ENCODE data around the gene MYH9.

Gene MYH9

DNA sequence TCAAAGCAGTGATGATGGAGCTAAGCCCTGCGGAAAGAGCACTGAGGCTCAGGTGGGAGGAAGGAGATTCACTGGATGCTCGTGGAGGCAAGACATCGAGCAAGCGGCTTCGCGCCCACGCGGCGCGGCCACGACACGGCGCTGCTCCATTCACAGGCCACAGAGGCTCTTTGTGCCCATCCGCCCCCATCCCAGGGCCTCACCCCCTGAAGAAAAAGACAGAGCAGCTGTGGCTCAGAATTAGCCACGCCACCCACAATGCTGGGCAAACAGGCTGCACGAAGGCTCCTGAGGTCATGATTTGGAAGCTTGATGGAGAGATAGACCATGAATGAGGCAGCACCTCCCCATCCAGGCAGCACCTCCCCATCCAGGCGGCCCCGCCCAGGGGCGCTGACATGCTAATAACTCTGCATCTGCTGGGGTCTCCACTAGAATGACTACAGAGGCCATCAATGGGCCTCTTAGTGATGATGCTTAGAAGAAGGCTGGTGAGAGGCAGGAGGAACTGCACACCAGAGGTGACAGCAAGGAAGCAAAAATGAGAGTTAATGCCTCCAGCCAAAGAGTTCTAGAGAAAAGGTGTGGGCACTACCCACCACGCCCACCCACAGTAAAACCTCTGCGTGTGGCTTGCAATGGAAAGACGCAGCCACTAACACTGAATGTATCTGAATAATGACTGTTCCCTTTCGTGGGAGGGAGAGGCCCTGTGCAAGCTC, 43.5 kb downstream of the MYH9 start:
- no peak for DNase-seq

GRCh38 chr22:36343720-36344105, 44.1 kb downstream of the MYH9 start:
- no peak for DNase-seq

GRCh38 chr22:36343070-36343719, 44.6 kb downstream of the MYH9 start:
- no peak for DNase-seq

DNA sequence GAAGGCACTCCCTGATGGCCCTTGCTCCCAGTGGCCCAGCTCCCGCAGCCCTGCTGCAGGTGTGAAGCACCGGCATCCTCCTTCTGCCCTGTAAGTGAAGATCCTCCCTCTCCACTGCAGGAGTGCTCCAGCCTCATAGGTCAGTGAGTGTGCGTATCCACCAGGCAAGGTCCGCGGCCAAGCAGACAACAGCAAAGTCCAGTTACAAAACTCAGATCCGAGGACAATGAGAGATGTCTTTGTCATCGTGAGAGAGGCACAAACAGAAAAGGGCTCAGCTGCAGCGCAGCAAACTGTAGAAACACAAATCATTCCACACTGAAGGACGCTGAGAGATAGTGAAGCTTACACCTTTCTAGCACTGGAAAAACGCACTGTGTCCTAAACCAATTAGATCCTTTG, 46.1 kb downstream of the MYH9 start:
- no peak for DNase-seq

DNA sequence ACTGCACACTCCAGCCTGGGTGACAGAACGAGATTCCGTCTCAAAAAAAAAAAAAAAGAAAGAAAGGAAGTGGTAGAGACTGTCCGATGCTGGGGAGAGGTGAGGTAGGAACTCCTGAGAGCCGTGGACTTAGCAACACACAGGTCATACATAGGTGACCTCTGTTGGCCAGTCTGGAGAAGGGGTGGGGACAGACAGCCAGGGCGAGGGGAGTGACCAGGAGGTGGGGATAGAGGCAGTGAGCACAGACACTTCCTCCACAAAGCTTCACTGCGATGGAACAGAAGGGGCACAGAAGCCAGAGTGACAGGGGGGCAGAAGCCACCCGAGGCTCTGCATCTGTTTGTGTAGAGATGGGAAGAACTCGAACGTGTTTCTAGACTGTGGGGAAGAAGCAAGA, 47.1 kb downstream of the MYH9 start:
- no peak for DNase-seq

DNA sequence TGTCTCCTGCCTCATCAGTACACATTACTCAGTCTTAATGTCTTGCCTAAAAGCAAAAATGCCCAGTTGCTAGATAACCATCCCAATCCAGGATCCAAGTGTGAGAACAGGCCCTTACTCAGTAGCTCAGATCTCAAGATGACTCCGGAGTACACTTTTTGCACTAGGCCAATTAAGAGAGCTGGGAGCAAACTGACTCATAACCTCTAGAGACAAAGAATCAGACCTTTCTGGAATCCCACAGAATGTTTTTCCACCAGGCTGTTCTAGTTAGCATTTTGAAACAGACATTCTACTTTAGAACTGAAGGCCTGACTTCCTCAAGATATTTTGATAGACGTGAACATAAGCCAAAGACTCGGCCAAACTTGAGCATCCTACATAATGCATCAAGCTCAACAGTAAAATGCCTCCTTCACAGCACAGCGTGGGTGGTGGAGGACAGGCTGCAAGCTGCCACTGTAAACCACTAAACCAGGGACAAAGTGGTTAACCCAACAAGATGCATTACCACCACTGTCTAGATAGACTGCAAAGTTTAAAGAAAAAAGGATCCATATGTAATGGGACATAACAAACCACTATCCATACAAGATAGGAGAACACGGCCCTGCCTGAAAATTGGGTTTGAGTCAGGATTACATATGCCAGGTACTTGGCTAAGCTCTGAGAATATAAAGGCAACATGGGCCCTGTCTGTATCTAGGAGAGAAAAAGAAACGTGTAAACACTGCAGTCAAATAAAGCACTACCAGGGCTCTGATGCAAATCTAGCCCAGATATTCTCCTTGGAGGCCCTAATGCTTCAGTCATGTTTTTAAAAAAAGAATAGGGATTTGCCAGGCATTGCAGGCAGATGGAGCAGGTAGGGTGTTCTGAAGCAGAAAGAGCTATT, 48.3 kb downstream of the MYH9 start:
- peak; percentile 52 for DNase-seq

DNA sequence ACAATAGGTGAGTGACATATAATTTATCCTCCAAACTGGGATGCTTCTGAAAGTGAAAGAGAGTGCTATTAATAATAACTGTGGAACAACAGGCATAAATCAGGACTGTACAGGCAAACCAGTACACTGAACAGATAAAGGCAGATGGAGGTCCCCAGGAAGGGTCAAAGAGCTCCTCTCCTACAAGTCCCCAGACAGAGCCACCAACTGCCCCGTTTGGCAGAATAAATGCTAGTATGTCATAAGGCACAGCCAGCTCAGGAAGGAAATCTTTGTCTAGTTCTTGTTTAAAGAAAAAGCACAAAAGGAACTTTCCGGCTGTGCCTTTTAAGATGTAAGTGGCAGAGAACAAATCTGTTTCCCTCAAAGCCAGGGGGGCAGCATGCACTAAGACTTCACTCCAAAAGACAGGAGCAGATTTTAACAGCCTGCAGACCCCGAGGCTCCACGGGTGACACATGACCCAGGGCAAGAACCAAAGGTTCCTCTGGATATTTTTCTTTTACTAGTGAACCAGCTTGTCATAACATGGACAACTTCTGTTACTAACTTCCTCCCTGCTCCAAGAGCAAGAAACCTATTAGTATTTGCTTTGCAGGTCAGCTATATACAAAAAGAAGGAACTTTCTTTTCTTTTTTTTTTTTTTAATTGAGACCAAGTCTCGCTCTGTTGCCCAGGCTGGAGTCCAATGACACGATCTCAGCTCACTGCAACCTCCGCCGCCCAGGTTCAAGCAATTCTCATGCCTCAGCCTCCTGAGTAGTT, 50.2 kb downstream of the MYH9 start:
- DNase-seq: no peak

DNA sequence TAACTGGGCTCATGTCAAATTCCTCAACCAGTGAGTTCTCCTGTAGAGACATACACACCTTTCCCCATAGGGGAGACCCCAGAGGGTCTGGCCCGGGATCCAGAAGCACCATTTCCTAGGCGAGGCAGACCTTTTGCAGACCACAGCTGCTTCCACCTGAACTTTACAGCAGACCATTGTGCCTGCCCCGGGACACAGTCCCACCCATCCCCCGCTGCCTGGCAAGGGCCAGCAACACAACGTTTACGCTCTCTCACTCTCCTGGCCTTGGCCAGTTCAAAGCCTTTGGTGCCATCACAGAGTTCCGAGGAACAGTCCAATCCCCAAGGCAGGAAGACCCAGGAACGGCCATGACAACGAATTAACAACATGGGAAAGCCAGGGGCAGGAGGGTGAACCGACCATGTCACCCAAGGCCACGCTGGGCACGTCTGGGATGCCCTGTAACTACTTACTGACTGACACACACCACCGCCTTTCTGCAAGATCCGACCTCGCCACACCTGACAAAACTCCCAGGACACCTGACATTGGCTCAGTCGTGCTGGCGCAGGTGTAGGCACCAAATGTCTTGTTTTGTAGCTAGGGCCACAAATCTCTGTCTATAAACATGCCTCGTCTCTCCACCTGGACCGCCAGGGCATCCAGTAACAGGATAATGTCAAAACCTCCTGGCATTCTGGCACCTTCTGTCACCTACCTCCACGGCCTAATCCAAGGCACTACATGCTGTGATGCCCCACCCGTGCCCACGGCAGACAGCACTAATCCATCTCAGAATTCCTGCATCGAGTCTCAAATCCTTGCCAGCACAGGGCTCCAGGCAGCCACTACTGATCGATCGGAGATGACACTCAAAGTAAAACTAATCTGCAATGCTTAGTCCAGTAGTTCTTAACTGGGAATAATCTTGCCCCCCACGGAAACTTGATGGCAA, 51.3 kb downstream of the MYH9 start:
- no peak for DNase-seq

- DNase-seq: no peak
These were observed 52.1 kb downstream of the MYH9 start for GRCh38 chr22:36335621-36336020.

GRCh38 chr22:36334821-36335603, 52.8 kb downstream of the MYH9 start:
- DNase-seq: peak; percentile 50

DNA sequence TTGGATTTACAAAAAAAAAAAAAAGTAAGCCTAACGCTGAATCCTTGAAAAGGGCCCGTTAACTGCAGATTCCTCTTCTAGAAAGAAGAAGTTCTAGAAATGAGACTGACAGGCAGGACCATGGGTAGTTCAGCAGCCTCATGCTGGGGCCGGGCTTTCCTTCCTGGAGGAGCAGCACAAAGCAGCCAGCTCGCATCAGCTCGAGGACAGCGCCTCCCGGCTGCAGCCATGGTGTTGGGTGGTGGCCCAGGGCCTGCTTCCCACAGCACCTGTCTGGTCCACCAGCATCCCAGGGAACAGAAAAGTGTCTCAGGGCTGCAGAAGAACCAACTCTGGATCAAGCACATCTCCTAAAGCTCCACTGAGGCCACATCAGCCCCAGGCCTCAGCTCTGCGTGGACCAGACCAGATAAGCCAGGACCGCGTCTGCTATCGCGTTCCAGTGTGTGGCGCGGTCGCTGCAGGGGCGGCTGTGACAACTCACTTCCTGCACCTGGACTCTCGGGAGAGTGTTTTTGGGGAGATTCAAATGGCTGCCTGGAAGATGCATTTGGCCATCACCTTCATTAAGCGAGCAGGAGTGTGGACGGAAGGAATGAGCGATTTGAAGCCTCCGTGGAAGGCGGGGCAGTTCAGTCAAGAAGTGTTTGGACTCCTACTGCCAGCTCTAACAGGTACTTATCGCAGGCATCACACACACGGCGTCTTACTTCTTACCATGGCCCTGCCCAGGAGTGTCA, 53.5 kb downstream of the MYH9 start:
- DNase-seq: peak; percentile 54

DNA sequence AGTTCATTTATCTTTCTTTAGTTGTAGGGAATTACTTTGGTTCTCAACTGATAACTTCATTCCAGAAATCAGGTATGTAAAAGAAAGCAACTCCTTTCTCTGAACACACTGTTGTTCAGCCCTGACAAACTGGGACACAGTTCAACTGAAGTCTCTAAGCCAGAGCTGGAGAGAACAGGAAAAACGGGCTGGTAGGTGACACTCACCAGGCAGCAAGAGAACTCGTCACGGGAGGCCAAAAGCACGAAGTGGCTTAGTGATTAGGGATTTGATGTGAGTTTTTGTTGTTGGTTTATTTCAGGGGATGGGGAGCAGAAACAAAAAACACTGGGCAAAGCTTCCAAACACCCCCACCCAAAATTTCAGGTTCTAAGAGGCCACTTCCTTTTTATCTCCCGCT, 54.1 kb downstream of the MYH9 start:
- DNase-seq: no peak

- peak; percentile 86 for DNase-seq
These were observed 55.0 kb downstream of the MYH9 start for GRCh38 chr22:36332623-36333332.

DNA sequence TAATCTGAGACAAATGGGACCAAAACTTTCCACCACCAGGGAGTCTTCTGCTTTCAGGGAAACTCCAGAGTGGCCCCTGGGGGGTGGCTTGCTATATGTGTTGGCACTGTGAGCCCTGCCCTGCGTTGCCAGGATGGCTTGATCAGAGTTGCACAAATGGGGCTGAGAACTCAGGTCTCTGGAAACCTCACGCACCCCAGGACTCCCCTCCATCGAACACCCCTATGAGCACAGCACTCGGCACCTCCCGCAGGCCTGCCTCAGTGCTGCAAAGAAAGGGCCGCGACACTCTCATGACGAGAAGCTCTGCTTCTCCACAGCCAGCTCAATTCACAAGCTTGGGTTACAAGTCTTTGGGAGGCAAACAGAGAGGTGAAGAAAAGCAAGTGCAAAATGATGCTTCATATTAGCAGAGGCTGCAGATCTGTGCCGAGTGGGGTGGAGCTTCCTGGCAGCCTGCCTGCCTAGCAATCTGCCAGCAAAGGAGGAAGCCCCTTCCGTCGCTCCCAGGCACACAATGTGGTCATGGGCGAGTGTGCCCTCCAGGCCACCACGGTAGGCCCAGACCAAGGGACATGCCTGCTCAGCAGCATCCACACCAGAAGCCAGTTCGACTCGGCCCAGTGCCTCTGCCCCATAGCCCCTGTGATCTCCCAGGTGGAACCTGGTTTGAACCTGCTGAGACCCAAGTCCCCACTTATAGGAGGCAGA, 55.7 kb downstream of the MYH9 start:
- peak; percentile 81 for DNase-seq

DNA sequence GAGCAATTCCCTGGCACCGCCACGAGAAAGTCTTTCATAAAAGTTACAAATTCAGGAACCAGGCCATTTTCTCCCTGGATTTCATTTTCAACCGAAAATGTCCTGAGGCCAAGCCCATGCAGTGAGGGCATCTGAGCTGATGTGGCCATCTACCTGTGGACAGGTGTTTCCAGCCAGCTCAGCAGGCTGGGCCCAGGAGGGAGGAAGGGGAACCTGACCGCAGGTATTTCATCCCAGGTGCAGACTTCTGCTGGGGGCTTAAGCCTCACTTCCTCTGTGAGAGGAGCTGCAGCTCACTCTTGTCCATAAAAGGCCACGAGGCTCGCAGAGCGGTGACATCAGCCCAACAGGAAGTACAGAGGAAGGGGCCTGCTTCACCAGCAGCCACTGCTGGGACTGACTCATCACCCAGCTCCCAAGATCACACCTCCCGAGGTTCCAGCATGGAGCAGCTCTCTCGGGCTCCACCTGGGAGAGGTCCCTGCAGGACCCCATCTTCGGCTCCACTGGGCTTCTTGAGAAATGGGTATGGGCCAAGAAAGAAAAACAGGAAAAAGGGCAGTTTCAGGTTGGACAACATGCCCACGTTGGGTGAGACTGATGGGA, 56.4 kb downstream of the MYH9 start:
- peak; percentile 94 for DNase-seq

DNA sequence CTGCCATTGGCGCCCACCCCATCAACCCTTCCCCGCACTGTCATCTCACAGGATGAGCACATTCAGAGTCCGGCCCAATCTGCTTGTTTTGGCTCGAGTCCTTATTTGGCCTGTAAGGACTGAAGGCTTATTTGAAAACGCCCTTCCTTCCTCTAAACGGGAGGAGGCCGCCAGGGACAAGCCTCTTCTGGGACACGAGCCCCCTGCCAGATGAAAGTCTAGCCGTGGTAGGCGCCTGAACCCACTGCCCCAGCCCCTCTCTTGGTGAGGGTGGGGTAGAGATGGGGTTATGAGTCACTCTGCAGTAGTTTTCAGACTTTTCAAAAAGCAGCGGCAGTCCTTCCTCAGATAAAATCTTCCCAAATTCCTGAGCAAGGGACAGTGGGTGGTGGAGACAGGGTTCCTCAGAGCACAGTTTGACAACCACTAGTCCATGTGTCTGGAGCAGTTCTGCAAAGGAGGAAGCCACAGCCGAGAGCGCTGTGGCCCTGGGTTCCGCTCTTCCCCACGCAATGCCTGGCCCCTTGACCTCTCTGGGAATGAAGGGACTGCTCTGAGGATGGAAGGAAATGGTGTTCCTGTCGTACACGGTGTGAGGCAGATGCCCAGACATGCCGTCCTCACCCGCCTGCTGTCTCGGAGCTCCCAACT, 57.0 kb downstream of the MYH9 start:
- DNase-seq: peak; percentile 36

- no peak for DNase-seq
These were observed 57.6 kb downstream of the MYH9 start for GRCh38 chr22:36330127-36330526.

Measured in activated CD4-positive, alpha-beta T cell treated with anti-CD3 and anti-CD28 coated beads, Interleukin-2, amount 50 U/mL, for 16 hours (primary cell).